Measurements from ENCODE around the gene ZBTB33.

- no peak for TF ChIP-seq CTCF (IDR thresholded peaks at IDR 0.05)
- TF ChIP-seq POLR2A (IDR thresholded peaks at IDR 0.05): no peak
Observed at GRCh38 chrX:120304256-120304655, 53.6 kb downstream of the ZBTB33 start.
